Measurements from ENCODE around the gene DUOX1. TPM values are rescaled to one million over a fixed set of nuclear protein-coding genes. Genes with fewer than 3 reads are reported as not detected.

DUOX1 gene
- total and polyA plus RNA-seq, 4 donors = 0.02 to 0.94 (median 0.08) TPM; not detected in 1

DNA sequence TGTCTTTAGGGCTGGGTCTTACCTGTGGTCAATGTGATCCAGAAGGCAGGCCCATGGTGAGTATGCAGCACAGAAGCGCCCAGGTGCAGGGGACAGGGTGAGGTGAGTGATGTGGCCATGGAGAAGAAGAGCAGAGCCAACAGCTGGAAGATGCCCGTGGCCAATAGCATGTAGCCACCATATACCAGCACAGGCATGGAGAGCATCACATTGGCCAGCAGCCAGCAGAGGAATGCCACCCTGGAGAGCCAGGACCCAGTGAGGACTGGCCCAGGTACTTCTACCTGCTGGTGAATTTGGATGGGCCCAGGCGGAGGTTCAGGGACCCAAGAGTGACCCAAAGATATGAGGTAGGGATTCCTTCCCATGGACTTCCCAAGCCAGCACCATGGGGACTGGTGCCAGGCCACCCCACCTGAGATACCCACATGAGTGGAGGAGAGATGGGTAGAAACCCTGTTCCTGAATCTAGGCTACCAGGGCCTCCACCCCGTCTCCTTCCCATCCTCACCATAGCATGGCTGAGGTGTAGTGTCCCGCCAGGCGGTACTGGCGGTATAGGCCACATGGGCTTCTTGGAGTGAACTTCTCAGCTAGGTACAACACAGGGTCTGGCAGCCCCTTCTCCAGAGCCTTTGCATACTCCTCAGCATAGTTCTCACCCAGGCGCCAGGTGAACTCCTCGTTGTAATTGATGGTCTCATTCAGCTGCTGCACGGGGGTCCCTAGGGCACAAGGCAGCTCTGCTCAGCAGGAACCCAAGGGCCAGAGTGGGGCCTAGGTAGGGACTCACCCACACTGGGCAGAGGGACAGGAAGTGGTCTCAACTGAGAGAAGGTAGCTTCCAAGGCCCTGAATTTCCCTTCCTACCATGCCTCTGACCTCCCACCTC, 9.5 kb upstream of the DUOX1 start:
- H3K4me1 ChIP-seq (ENCODE audit: control insufficient read depth in 4 of 4, insufficient read depth in 4 of 4, low read length in 3 of 4) = peaks cover 4 to 18% (median 10%) of the 10 kb centered on the region in 4 donors
- no peaks in the 10 kb centered on the region for H3K36me3 ChIP-seq (ENCODE audit: control insufficient read depth in 4 of 4, insufficient read depth in 3 of 4, low read depth in 1 of 4, low read length in 3 of 4)
- peaks cover 0 to 4% (median 2%) of the 10 kb centered on the region in 4 donors for H3K27me3 ChIP-seq (ENCODE audit: control insufficient read depth in 4 of 4, insufficient read depth in 4 of 4, low read length in 3 of 4)
- no peak overlapping the region for H3K9ac ChIP-seq (ENCODE audit: low read depth in 1 of 2, low read length in 2 of 2)
- 96% methylated on average over 10 of the region's 10 CpGs for WGBS
- no peak overlapping the region for H3K27ac ChIP-seq (ENCODE audit: low read depth in 1 of 2, low read length in 2 of 2)
- DNase-seq (ENCODE audit: low spot score) = no peak
- H3K4me3 ChIP-seq (ENCODE audit: low read depth in 1 of 3, low read length in 3 of 3) = no peak overlapping the region
- no peaks in the 10 kb centered on the region for H3K9me3 ChIP-seq (ENCODE audit: control insufficient read depth in 4 of 4, low read length in 3 of 4)
- TF ChIP-seq, protein P1, sequence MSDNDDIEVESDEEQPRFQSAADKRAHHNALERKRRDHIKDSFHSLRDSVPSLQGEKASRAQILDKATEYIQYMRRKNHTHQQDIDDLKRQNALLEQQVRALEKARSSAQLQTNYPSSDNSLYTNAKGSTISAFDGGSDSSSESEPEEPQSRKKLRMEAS (IDR thresholded peaks at IDR 0.05) = no peak
- no peak for TF ChIP-seq RAD21 (IDR thresholded peaks at IDR 0.05)
- no peak for TF ChIP-seq GABPA (IDR thresholded peaks at IDR 0.05 in 1 of 2, conservative IDR thresholded peaks at IDR 0.05 in 1 of 2)
- TF ChIP-seq, protein P2, sequence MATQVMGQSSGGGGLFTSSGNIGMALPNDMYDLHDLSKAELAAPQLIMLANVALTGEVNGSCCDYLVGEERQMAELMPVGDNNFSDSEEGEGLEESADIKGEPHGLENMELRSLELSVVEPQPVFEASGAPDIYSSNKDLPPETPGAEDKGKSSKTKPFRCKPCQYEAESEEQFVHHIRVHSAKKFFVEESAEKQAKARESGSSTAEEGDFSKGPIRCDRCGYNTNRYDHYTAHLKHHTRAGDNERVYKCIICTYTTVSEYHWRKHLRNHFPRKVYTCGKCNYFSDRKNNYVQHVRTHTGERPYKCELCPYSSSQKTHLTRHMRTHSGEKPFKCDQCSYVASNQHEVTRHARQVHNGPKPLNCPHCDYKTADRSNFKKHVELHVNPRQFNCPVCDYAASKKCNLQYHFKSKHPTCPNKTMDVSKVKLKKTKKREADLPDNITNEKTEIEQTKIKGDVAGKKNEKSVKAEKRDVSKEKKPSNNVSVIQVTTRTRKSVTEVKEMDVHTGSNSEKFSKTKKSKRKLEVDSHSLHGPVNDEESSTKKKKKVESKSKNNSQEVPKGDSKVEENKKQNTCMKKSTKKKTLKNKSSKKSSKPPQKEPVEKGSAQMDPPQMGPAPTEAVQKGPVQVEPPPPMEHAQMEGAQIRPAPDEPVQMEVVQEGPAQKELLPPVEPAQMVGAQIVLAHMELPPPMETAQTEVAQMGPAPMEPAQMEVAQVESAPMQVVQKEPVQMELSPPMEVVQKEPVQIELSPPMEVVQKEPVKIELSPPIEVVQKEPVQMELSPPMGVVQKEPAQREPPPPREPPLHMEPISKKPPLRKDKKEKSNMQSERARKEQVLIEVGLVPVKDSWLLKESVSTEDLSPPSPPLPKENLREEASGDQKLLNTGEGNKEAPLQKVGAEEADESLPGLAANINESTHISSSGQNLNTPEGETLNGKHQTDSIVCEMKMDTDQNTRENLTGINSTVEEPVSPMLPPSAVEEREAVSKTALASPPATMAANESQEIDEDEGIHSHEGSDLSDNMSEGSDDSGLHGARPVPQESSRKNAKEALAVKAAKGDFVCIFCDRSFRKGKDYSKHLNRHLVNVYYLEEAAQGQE (IDR thresholded peaks at IDR 0.05) = no peak
- TF ChIP-seq FOXA1 (IDR thresholded peaks at IDR 0.05) = no peak
- no peak for TF ChIP-seq YY1 (IDR thresholded peaks at IDR 0.05)
- TF ChIP-seq HNF4A (conservative IDR thresholded peaks at IDR 0.05) = no peak
- TF ChIP-seq, protein P3, sequence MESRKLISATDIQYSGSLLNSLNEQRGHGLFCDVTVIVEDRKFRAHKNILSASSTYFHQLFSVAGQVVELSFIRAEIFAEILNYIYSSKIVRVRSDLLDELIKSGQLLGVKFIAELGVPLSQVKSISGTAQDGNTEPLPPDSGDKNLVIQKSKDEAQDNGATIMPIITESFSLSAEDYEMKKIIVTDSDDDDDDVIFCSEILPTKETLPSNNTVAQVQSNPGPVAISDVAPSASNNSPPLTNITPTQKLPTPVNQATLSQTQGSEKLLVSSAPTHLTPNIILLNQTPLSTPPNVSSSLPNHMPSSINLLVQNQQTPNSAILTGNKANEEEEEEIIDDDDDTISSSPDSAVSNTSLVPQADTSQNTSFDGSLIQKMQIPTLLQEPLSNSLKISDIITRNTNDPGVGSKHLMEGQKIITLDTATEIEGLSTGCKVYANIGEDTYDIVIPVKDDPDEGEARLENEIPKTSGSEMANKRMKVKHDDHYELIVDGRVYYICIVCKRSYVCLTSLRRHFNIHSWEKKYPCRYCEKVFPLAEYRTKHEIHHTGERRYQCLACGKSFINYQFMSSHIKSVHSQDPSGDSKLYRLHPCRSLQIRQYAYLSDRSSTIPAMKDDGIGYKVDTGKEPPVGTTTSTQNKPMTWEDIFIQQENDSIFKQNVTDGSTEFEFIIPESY (IDR thresholded peaks at IDR 0.05) = no peak
- TF ChIP-seq ATF3 (IDR thresholded peaks at IDR 0.05) = no peak
- no peak for TF ChIP-seq EGR1 (IDR thresholded peaks at IDR 0.05; ENCODE audit: low read depth in 2 of 2)

DNA sequence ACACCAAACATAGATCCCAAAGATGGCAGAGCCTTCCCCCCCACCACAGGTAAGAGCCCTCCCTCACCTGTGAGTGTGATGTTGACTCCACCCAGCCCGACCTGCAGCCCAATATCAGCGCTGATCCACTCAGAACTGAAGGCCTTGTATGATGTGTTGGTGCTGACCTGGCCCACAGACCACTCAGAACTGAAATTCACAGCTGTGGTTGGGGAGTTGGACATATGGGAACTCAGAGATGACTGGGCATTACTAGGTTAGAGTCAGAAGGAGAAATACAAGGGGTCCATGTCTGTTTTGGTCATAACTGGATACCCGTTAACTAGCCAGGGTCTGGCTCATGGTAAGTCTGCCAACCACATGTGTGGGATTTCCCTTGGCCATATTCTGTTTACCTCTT, 8.8 kb upstream of the DUOX1 start:
- no peak for DNase-seq (ENCODE audit: low spot score)
- 92% methylated on average over 3 of the region's 3 CpGs for WGBS
- no peak overlapping the region for H3K4me3 ChIP-seq (ENCODE audit: low read depth in 1 of 3, low read length in 3 of 3)
- H3K4me1 ChIP-seq (ENCODE audit: control insufficient read depth in 4 of 4, insufficient read depth in 4 of 4, low read length in 3 of 4) = peaks cover 4 to 18% (median 10%) of the 10 kb centered on the region in 4 donors
- H3K36me3 ChIP-seq (ENCODE audit: control insufficient read depth in 4 of 4, insufficient read depth in 3 of 4, low read depth in 1 of 4, low read length in 3 of 4) = no peaks in the 10 kb centered on the region
- H3K9ac ChIP-seq (ENCODE audit: low read depth in 1 of 2, low read length in 2 of 2) = no peak overlapping the region
- H3K27me3 ChIP-seq (ENCODE audit: control insufficient read depth in 4 of 4, insufficient read depth in 4 of 4, low read length in 3 of 4) = peaks cover 0 to 4% (median 0%) of the 10 kb centered on the region in 4 donors
- H3K27ac ChIP-seq (ENCODE audit: low read depth in 1 of 2, low read length in 2 of 2) = no peak overlapping the region
- H3K9me3 ChIP-seq (ENCODE audit: control insufficient read depth in 4 of 4, low read length in 3 of 4) = no peaks in the 10 kb centered on the region
- TF ChIP-seq YY1 (IDR thresholded peaks at IDR 0.05) (no peak), FOXA2 (IDR thresholded peaks at IDR 0.05) (no peak), NR2F2 (IDR thresholded peaks at IDR 0.05) (no peak), JUND (IDR thresholded peaks at IDR 0.05) (no peak), FOXA1 (IDR thresholded peaks at IDR 0.05) (no peak), RXRA (IDR thresholded peaks at IDR 0.05) (no peak), HNF4G (IDR thresholded peaks at IDR 0.05) (no peak), EGR1 (IDR thresholded peaks at IDR 0.05; ENCODE audit: low read depth in 2 of 2) (no peak), ATF3 (IDR thresholded peaks at IDR 0.05) (no peak), GABPA (IDR thresholded peaks at IDR 0.05 in 1 of 2, conservative IDR thresholded peaks at IDR 0.05 in 1 of 2) (no peak)
- TF ChIP-seq, protein P4, sequence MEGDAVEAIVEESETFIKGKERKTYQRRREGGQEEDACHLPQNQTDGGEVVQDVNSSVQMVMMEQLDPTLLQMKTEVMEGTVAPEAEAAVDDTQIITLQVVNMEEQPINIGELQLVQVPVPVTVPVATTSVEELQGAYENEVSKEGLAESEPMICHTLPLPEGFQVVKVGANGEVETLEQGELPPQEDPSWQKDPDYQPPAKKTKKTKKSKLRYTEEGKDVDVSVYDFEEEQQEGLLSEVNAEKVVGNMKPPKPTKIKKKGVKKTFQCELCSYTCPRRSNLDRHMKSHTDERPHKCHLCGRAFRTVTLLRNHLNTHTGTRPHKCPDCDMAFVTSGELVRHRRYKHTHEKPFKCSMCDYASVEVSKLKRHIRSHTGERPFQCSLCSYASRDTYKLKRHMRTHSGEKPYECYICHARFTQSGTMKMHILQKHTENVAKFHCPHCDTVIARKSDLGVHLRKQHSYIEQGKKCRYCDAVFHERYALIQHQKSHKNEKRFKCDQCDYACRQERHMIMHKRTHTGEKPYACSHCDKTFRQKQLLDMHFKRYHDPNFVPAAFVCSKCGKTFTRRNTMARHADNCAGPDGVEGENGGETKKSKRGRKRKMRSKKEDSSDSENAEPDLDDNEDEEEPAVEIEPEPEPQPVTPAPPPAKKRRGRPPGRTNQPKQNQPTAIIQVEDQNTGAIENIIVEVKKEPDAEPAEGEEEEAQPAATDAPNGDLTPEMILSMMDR (IDR thresholded peaks at IDR 0.05; ENCODE audit: low read depth, low read length, missing input control) = no peak
- TF ChIP-seq, protein P2 (IDR thresholded peaks at IDR 0.05) = no peak
- TF ChIP-seq, protein P1 (IDR thresholded peaks at IDR 0.05) = no peak
